Calu3 (cell line): Measurements from ENCODE around the gene USP13. TPM values are rescaled to one million over a fixed set of nuclear protein-coding genes. Genes with fewer than 3 reads are reported as not detected.

Experiments
- BruUV-seq: library from RNA; stranded (reverse); fragments of 400-500 nt; replicated peaks from 2 replicates; lab custom pipeline; 2021; lab: Mats Ljungman, UMichigan
- CTCF ChIA-PET: fragments of 300-600 bp; sonication (Branson Sonifier 250); formaldehyde crosslinking; loops from one replicate; lab custom pipeline; 2022; ENCODE audit warnings: antibody characterized with exemption; lab: Charles Lee
- DNase-seq: peaks from one replicate; pipeline ENCODE4 v3.0.0; 2022
- H3K27ac Mint-ChIP-seq: one replicate; pipeline ENCODE4 v1.8.0; 2022; ENCODE audit warnings: mixed read lengths; ENCODE audit not compliant: unreplicated experiment
- H3K27me3 Mint-ChIP-seq: one replicate; pipeline ENCODE4 v1.8.0; 2022; ENCODE audit warnings: mixed read lengths; ENCODE audit not compliant: unreplicated experiment
- H3K36me3 Mint-ChIP-seq: one replicate; pipeline ENCODE4 v1.8.0; 2022; ENCODE audit warnings: mild to moderate bottlenecking, moderate library complexity, mixed read lengths; ENCODE audit not compliant: insufficient read depth, unreplicated experiment
- H3K4me1 Mint-ChIP-seq: one replicate; pipeline ENCODE4 v1.8.0; 2022; ENCODE audit warnings: mild to moderate bottlenecking, low read depth, mixed read lengths; ENCODE audit not compliant: unreplicated experiment
- H3K4me3 Mint-ChIP-seq: one replicate; pipeline ENCODE4 v1.8.0; 2022; ENCODE audit warnings: mild to moderate bottlenecking, low read depth, moderate library complexity, mixed read lengths; ENCODE audit not compliant: unreplicated experiment
- H3K9me3 Mint-ChIP-seq: one replicate; pipeline ENCODE4 v1.8.0; 2022; ENCODE audit warnings: low read depth, mixed read lengths; ENCODE audit not compliant: unreplicated experiment
- CTCF ChIP-seq: fragments of 200-600 bp; IDR thresholded peaks from one replicate; pipeline ENCODE4 v1.8.0; 2022; ENCODE audit warnings: antibody characterized with exemption; ENCODE audit not compliant: unreplicated experiment
- intact Hi-C: fragments of 100-400 bp; cut with micrococcal nuclease; formaldehyde crosslinking; loops from one replicate; pipeline ENCODE4 v1.10.0; 2022; ENCODE audit not compliant: unreplicated experiment
- total RNA-seq: library from RNA; stranded (reverse); gene quantifications from 2 replicates; pipeline ENCODE4 v1.2.3, GENCODE V29; 2022

Gene USP13
- total RNA-seq, 1 experiment from 2014 or later: 29.8 TPM

- H3K4me1 Mint-ChIP-seq: peaks cover 15% of the 10 kb centered on the region
- TF ChIP-seq CTCF: no peak
- no peak overlapping the region for H3K27ac Mint-ChIP-seq
- BruUV-seq: no TSS peak
- H3K36me3 Mint-ChIP-seq: no peaks in the 10 kb centered on the region
- CTCF ChIA-PET: no interaction called here
- no peak for DNase-seq
- intact Hi-C loops: no loop called here
- H3K9me3 Mint-ChIP-seq: no peaks in the 10 kb centered on the region
- no peak overlapping the region for H3K4me3 Mint-ChIP-seq
- H3K27me3 Mint-ChIP-seq: no peaks in the 10 kb centered on the region
Observed at GRCh38 chr3:179715582-179715981, 62.7 kb downstream of the USP13 start.

- CTCF ChIA-PET: interaction anchor here (1.0 kb wide), 1 partner anchor 66 kb away, joined by 4 read pairs; no protein-coding TSS in a partner anchor
- BruUV-seq: no TSS peak
- no peaks in the 10 kb centered on the region for H3K36me3 Mint-ChIP-seq
- H3K9me3 Mint-ChIP-seq: no peaks in the 10 kb centered on the region
- no peak for DNase-seq
- intact Hi-C loops: no loop called here
- H3K4me3 Mint-ChIP-seq: no peak overlapping the region
- peaks cover 15% of the 10 kb centered on the region for H3K4me1 Mint-ChIP-seq
- H3K27me3 Mint-ChIP-seq: no peaks in the 10 kb centered on the region
- TF ChIP-seq CTCF: no peak
- H3K27ac Mint-ChIP-seq: no peak overlapping the region
Observed at GRCh38 chr3:179716226-179716625, 63.4 kb downstream of the USP13 start.

- Mint-ChIP-seq H3K27me3 (no peaks in the 10 kb centered on the region), H3K4me1 (peaks cover 15% of the 10 kb centered on the region), H3K9me3 (no peaks in the 10 kb centered on the region), H3K36me3 (no peaks in the 10 kb centered on the region), H3K27ac (no peak overlapping the region), H3K4me3 (no peak overlapping the region)
- intact Hi-C loops: no loop called here
- CTCF ChIA-PET: interaction anchor here (0.6 to 1.0 kb wide), 2 partner anchors 63 to 67 kb away, joined by 4 read pairs; no protein-coding TSS in a partner anchor
- TF ChIP-seq CTCF: no peak
- no TSS peak for BruUV-seq
- DNase-seq: no peak
Observed at GRCh38 chr3:179716811-179717210, 64.0 kb downstream of the USP13 start.

GRCh38 chr3:179717219-179717618, 64.4 kb downstream of the USP13 start:
- Mint-ChIP-seq H3K36me3 (no peaks in the 10 kb centered on the region), H3K27ac (no peak overlapping the region), H3K4me3 (no peak overlapping the region), H3K9me3 (no peaks in the 10 kb centered on the region), H3K27me3 (no peaks in the 10 kb centered on the region), H3K4me1 (peaks cover 15% of the 10 kb centered on the region)
- TF ChIP-seq CTCF: no peak
- CTCF ChIA-PET: interaction anchor here (0.6 to 1.0 kb wide), 2 partner anchors 63 to 67 kb away, joined by 4 read pairs; no protein-coding TSS in a partner anchor
- BruUV-seq: no TSS peak
- intact Hi-C loops: no loop called here
- DNase-seq: no peak
